HepG2 (cell line): ENCODE data around the gene SFXN5. TPM values are rescaled to one million over a fixed set of nuclear protein-coding genes. Genes with fewer than 3 reads are reported as not detected.

ENCODE experiments used
- AKAP8 ChIP-seq: sonication (generic); formaldehyde crosslinking; IDR thresholded peaks from 2 replicates; pipeline ENCODE4 v1.5.1; 2020; ENCODE audit warnings: mild to moderate bottlenecking, missing genetic modification reagents
- EZH2 ChIP-seq: conservative IDR thresholded peaks from 2 replicates; pipeline ENCODE4 v1.6.1; 2012; ENCODE audit warnings: mild to moderate bottlenecking, low read depth, low read length, moderate library complexity
- GATA4 ChIP-seq: sonication (generic); IDR thresholded peaks from 2 replicates; pipeline ENCODE4 v1.6.1; 2016; ENCODE audit warnings: antibody characterized with exemption, low read depth, borderline replicate concordance
- MYPOP ChIP-seq: sonication (generic); formaldehyde crosslinking; IDR thresholded peaks from 2 replicates; pipeline ENCODE4 v1.8.1; 2023; ENCODE audit warnings: mild to moderate bottlenecking, moderate library complexity, missing genetic modification reagents
- POLR2AphosphoS5 ChIP-seq: IDR thresholded peaks from 2 replicates; pipeline ENCODE4 v1.6.1; 2012; ENCODE audit warnings: low read depth, low read length
- PTBP1 ChIP-seq: fragments of 200-400 bp; formaldehyde crosslinking; IDR thresholded peaks from 2 replicates; pipeline ENCODE4 v1.6.1; 2018; ENCODE audit warnings: low read length, low read depth; ENCODE audit not compliant: poor library complexity, severe bottlenecking
- REL ChIP-seq: sonication (generic); formaldehyde crosslinking; conservative IDR thresholded peaks from 2 replicates; pipeline ENCODE4 v1.8.0; 2022; ENCODE audit warnings: mild to moderate bottlenecking, missing genetic modification reagents, moderate library complexity
- REPIN1 ChIP-seq: sonication (generic); formaldehyde crosslinking; IDR thresholded peaks from 2 replicates; pipeline ENCODE4 v1.8.0; 2022; ENCODE audit warnings: missing genetic modification reagents, low read depth, mild to moderate bottlenecking, borderline replicate concordance
- RNF2 ChIP-seq: fragments of 450-650 bp; conservative IDR thresholded peaks from 2 replicates; pipeline ENCODE4 v1.6.1; 2016; ENCODE audit warnings: low read depth
- TCF12 ChIP-seq, 2 experiments: fragments of 450-650 bp in 1 of 2; sonication (generic) in 1 of 2; formaldehyde crosslinking in 1 of 2; IDR thresholded peaks; 2 replicates each; pipeline versions ENCODE4 v1.6.1 to v1.8.0; 2017 to 2022; ENCODE audit warnings: antibody characterized with exemption in 1 of 2, mild to moderate bottlenecking in 1 of 2, missing genetic modification reagents in 1 of 2, moderate library complexity in 1 of 2
- TEAD2 ChIP-seq: sonication (generic); formaldehyde crosslinking; IDR thresholded peaks from 2 replicates; pipeline ENCODE4 v1.9.0; 2021; ENCODE audit warnings: missing genetic modification reagents
- ZBTB26 ChIP-seq: IDR thresholded peaks from 2 replicates; pipeline ENCODE4 v1.6.1; 2016; ENCODE audit warnings: missing compliant biosample characterization, missing genetic modification reagents, borderline replicate concordance
- ZC3H4 ChIP-seq: sonication (generic); formaldehyde crosslinking; IDR thresholded peaks from 2 replicates; pipeline ENCODE4 v1.4.0; 2020; ENCODE audit warnings: missing genetic modification reagents, borderline replicate concordance
- ZMAT3 ChIP-seq: sonication (generic); formaldehyde crosslinking; conservative IDR thresholded peaks from 2 replicates; pipeline ENCODE4 v1.7.0; 2021; ENCODE audit warnings: missing genetic modification reagents
- ZNF180 ChIP-seq: sonication (generic); formaldehyde crosslinking; IDR thresholded peaks from 2 replicates; pipeline ENCODE4 v1.4.0; 2020; ENCODE audit warnings: low read depth, missing genetic modification reagents, borderline replicate concordance
- ZNF251 ChIP-seq: sonication (generic); formaldehyde crosslinking; IDR thresholded peaks from 2 replicates; pipeline ENCODE4 v1.9.0; 2021; ENCODE audit warnings: mild to moderate bottlenecking, missing genetic modification reagents
- ZNF263 ChIP-seq: sonication (generic); formaldehyde crosslinking; IDR thresholded peaks from 2 replicates; pipeline ENCODE4 v1.4.0; 2020; ENCODE audit warnings: missing genetic modification reagents
- ZNF501 ChIP-seq: sonication (generic); formaldehyde crosslinking; IDR thresholded peaks from 2 replicates; pipeline ENCODE4 v1.5.1; 2020; ENCODE audit warnings: mild to moderate bottlenecking, moderate library complexity, missing genetic modification reagents
- ZNF513 ChIP-seq: sonication (generic); formaldehyde crosslinking; conservative IDR thresholded peaks from 2 replicates; pipeline ENCODE4 v1.5.0; 2020; ENCODE audit warnings: missing genetic modification reagents
- ZNF577 ChIP-seq: sonication (generic); formaldehyde crosslinking; IDR thresholded peaks from 2 replicates; pipeline ENCODE4 v1.4.0; 2020; ENCODE audit warnings: mild to moderate bottlenecking, low read depth, missing genetic modification reagents, borderline replicate concordance
- ZNF607 ChIP-seq: sonication (generic); formaldehyde crosslinking; IDR thresholded peaks from 2 replicates; pipeline ENCODE4 v1.5.1; 2020; ENCODE audit warnings: missing genetic modification reagents, mild to moderate bottlenecking, borderline replicate concordance
- ZNF710 ChIP-seq: sonication (generic); formaldehyde crosslinking; IDR thresholded peaks from 2 replicates; pipeline ENCODE4 v1.5.0; 2020; ENCODE audit warnings: mild to moderate bottlenecking, missing genetic modification reagents, borderline replicate concordance
- ZNF746 ChIP-seq: sonication (generic); formaldehyde crosslinking; IDR thresholded peaks from 2 replicates; pipeline ENCODE4 v1.8.0; 2022; ENCODE audit warnings: mild to moderate bottlenecking, missing genetic modification reagents
- ZNF850 ChIP-seq: sonication (generic); formaldehyde crosslinking; conservative IDR thresholded peaks from 2 replicates; pipeline ENCODE4 v1.9.0; 2021; ENCODE audit warnings: mild to moderate bottlenecking, missing genetic modification reagents
- polyA plus RNA-seq, 8 experiments: library from polyadenylated mRNA; depleted of rRNA in 3 of 8; stranded (reverse) in 7 of 8; unstranded in 1 of 8; fragments of >200 nt; fragmentation: Illumina TruSeq in 4 of 8; extraction: Trizol in 4 of 8; gene quantifications; 2 replicates each; pipeline versions ENCODE4 v1.2.1 to v1.2.3, GENCODE V29; 2011 to 2016; ENCODE audit warnings: low read depth in 4 of 8, missing spikeins in 1 of 8, mixed read lengths in 1 of 8; ENCODE audit not compliant: insufficient read depth in 1 of 8
- total RNA-seq, 5 experiments: library from RNA; depleted of rRNA; stranded (reverse); fragments of >200 nt; fragmentation: Illumina TruSeq; extraction: Trizol; gene quantifications; 2 replicates each; pipeline ENCODE4 v1.2.3, GENCODE V29; 2016; ENCODE audit warnings: low read depth in 1 of 5

The SFXN5 gene
- total and polyA plus RNA-seq, 2 of the 13 experiments (the other 11 are each of a cell fraction or from before 2014, with no cell fraction given) = 34.9 to 37.4 TPM

- no peak for TF ChIP-seq ZNF850 (CRISPR knock-in tag)
- TF ChIP-seq ZNF513 (CRISPR knock-in tag) = no peak
- TF ChIP-seq ZNF746 (CRISPR knock-in tag) = peak; percentile 83; the same call in 1 of the 2 replicates
- no peak for TF ChIP-seq TCF12 (IDR thresholded peaks at IDR 0.05)
- peak; percentile 77; the same call in 1 of the 2 replicates for TF ChIP-seq TCF12 (CRISPR knock-in tag; IDR thresholded peaks at IDR 0.05)
- no peak for TF ChIP-seq ZNF577 (CRISPR knock-in tag)
- TF ChIP-seq ZBTB26 = 0 out of 2 replicates have a peak, but pooled peaks have one; percentile 64
- TF ChIP-seq ZC3H4 (CRISPR knock-in tag) = no peak
- no peak for TF ChIP-seq AKAP8 (CRISPR knock-in tag)
- TF ChIP-seq POLR2AphosphoS5 = no peak
- peak; percentile 26; the same call in 1 of the 2 replicates for TF ChIP-seq ZNF710 (CRISPR knock-in tag)
- TF ChIP-seq ZNF263 (CRISPR knock-in tag) = peak; percentile 59; the same call in 1 of the 2 replicates
- no peak for TF ChIP-seq PTBP1
- peak; percentile 73; the same call in 1 of the 2 replicates for TF ChIP-seq ZNF501
- 0 out of 2 replicates have a peak, but pooled peaks have one; percentile 58 for TF ChIP-seq MYPOP (CRISPR knock-in tag)
- TF ChIP-seq ZNF180 = no peak
- peak; percentile 94 for TF ChIP-seq ZMAT3 (CRISPR knock-in tag)
- TF ChIP-seq REPIN1 = peak; percentile 91
- TF ChIP-seq TEAD2 (CRISPR knock-in tag) = no peak
- TF ChIP-seq ZNF251 (CRISPR knock-in tag) = no peak
- TF ChIP-seq ZNF607 (CRISPR knock-in tag) = peak; percentile 79; the same call in 1 of the 2 replicates
- no peak for TF ChIP-seq REL (CRISPR knock-in tag)
- TF ChIP-seq EZH2 = no peak
- 0 out of 2 replicates have a peak, but pooled peaks have one; percentile 33 for TF ChIP-seq GATA4
- TF ChIP-seq RNF2 = peak; percentile 53; the same call in 1 of the 2 replicates
Measured at GRCh38 chr2:73000808-73001570, 70.5 kb downstream of the SFXN5 start (continued).
